Astrocyte of the cerebellum (primary cell): ENCODE data around the gene DPM2.

Experiments used
- DNase-seq: peaks from one replicate; pipeline ENCODE4 v3.0.0-alpha.2; 2011; ENCODE audit warnings: low read depth
- H3K4me3 ChIP-seq: 2 replicates; pipeline ENCODE4 v1.5.1; 2011; ENCODE audit warnings: mild to moderate bottlenecking, low read depth, low read length, moderate library complexity
- in situ Hi-C: cut with HindIII; loops from 2 replicates; pipeline ENCODE4 v1.10.0; 2017; ENCODE audit warnings: low sequenced_read_pairs
- TF ChIP-seq, protein P1 (sequence below): IDR thresholded peaks from 2 replicates; pipeline ENCODE4 v1.5.1; 2012; ENCODE audit warnings: low read length, low read depth, moderate library complexity, mild to moderate bottlenecking; ENCODE audit errors: missing control alignments

Gene DPM2

DNA sequence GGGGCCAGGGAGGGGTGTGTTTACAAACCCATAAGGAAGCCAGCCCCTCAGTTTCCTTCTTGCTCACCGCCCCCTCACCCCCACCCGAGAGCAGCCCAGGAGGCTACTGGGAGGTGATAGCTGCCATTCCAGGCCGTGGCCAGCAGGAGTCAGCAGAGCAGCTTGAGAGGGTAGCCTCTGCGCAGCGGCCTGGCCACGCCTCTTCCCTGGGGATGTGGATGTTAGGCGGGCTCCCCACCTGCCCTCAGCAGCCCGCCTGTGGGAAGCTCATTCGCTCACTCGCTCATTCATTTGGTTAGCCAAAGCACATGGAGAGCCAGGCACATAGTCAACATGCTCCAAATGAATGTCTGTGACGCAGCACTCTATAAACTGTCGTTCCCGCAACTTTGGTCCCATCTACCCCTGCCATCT, 6.1 kb upstream of the DPM2 start:
- in situ Hi-C loops, result no loop called here
- H3K4me3 ChIP-seq, result no peak overlapping the region
- TF ChIP-seq, protein P1, sequence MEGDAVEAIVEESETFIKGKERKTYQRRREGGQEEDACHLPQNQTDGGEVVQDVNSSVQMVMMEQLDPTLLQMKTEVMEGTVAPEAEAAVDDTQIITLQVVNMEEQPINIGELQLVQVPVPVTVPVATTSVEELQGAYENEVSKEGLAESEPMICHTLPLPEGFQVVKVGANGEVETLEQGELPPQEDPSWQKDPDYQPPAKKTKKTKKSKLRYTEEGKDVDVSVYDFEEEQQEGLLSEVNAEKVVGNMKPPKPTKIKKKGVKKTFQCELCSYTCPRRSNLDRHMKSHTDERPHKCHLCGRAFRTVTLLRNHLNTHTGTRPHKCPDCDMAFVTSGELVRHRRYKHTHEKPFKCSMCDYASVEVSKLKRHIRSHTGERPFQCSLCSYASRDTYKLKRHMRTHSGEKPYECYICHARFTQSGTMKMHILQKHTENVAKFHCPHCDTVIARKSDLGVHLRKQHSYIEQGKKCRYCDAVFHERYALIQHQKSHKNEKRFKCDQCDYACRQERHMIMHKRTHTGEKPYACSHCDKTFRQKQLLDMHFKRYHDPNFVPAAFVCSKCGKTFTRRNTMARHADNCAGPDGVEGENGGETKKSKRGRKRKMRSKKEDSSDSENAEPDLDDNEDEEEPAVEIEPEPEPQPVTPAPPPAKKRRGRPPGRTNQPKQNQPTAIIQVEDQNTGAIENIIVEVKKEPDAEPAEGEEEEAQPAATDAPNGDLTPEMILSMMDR, result peak; percentile 93
- no peak for DNase-seq

DNA sequence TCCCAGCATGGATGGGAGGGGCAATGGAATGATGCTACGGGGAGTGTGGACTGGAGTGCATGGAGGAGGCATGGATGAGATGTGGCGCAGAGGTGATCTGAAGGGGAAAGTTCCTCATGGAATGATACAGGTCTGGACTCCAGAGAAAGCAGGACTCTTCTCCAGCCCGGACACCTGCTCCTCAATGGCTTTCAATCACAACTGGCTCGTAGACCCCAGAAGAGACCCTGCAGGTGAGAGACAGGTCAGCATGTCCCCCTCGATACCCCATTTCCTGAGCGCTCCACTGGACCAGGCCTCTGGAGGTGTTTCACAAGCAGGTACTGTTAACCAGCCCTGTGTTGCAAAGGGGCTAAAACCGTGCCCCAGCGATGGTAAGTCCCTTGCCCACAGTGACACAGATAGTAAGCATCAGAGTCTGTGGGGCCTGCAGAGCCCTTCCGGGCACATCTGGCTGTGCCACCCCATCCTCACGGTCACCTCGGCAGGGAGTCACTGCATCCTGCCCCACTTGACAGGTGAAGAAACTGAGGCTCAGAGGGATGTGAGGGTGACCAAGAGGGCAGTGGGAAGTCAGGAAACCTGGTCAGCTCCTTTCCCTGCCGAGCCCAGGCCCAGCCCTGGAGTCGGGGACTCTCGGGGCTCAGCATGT, 5.5 kb upstream of the DPM2 start:
- DNase-seq, result no peak
- TF ChIP-seq, protein P1, result no peak
- in situ Hi-C loops, result no loop called here
- no peak overlapping the region for H3K4me3 ChIP-seq

DNA sequence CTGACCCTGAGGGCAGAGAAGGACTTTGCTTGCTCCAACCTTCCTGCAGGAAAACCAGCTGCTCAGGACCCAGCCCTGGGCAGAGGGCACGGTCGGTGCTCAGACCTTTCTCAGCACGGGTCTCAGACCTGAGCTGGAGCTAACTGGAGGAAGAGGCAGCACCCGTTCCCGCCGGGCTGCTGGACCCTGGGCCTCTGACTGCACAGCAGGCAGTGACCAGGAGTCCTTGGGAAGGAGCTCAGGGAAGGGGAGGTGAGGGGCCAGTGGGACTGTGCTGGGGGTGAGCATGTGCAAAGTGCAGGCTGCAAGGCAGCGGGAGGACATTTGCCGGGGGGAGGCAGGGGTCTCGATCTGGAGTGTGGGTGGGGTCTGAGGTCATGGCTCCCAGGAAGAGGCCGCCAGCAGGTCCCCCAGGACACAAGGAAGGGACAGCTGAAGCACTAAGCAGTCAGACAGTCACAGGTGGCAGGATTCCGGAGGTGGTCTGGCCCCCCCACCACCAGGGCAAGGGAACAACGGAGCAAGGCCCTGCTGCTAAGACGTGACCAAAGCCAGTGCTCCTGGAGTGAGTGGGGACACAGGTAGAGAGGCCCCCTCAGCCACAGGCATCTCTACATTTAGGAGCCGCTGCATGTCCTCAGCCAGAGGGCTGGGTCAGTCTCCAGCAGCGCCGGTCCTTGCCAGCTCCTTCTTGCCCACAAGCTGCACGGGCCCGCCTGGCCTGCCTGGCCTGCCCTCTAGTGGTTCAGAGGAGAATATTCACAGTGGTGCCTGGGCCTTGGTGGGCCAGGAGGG, 4.8 kb upstream of the DPM2 start:
- H3K4me3 ChIP-seq, result no peak overlapping the region
- TF ChIP-seq, protein P1, result peak; percentile 90
- in situ Hi-C loops, result no loop called here
- no peak for DNase-seq

DNA sequence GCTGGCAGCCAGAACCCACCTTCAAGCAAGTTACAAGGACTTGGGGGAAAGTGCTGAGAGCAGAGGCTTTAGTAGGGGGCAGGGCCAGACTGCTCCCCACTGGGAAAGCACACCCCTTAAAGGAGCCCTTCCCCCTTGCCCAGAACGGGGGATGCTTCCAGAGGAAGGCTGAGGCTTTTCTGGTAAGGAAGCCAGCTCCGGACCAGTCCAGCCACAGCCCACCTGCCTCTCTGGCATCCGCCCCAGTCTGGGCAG, 4.2 kb upstream of the DPM2 start:
- DNase-seq, result no peak
- TF ChIP-seq, protein P1, result no peak
- no peak overlapping the region for H3K4me3 ChIP-seq
- in situ Hi-C loops, result no loop called here

DNA sequence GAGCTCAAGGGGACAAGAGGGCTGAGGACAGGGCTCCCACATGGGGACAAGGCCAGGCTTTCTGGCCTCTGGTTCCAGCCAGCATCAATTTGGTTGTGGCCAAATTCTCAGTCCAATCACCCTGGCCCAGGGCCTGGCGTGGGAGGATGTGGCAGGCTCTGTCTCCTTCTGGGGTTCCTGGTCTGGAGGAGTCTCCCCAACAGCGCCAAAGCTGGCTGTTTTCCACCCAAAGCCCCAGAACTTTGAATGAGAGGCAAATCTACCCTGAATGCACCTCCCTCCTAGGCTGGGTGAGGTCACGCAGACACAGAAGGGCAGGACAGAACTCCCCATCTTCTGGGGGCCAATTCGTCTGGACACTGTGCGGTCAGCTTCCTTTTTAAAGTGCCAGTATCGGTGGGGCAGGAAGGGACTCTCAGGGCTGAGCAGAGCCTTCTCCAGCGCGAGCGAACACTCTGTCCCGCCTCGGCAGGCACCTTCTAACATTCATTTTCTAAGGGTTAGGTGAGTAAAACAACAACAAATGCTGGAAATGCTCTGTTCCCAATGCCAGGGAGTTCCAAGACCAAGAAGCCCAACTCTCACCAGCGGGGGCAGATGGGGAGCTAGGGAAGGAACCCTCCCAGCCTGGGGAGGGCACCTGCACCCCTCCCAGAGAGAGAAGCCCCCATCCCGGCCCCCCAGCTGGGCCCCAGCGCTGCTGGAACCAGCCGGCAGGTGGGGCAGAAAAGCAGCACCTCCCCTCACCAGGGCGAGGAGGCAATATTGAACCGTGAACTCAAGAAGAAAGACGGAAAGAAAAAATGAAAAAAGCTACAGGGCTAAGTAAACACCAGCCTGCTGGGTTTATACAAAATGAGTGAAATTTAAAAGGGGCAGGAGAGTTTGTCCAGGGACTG, 3.7 kb upstream of the DPM2 start:
- in situ Hi-C loops, result no loop called here
- H3K4me3 ChIP-seq, result no peak overlapping the region
- TF ChIP-seq, protein P1, result no peak
- no peak for DNase-seq

DNA sequence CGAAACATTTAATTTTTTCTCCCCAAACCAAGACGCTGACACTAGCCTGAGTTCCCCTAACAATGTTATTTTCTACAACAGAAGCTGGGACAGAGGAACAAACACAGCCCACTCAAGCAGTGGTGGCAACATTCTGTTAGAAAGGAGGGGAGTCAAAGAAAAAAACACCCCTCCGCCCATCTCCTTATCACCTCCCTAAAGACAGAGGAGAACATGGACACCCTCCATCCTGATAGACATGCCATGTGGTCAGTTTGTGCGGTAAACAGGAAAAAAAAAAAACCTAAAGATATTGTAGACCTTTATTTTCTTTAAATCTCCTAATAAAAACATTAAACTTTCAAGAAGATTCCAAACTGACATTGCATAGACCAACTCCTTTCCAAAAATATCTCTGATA, 2.9 kb upstream of the DPM2 start:
- TF ChIP-seq, protein P1, result no peak
- no peak for DNase-seq
- H3K4me3 ChIP-seq, result no peak overlapping the region
- in situ Hi-C loops, result no loop called here
